HG03139 (cell line): ENCODE measurements around the gene TAOK2.
"Not testable (repeated sequence)": the region's sequence is repeated elsewhere in the genome, so short reads cannot be mapped to it uniquely, and the experiment has no call there.

Source experiments
- ATAC-seq: cut with Tn5 transposase; IDR thresholded peaks from one replicate; pipeline ENCODE4 v1.9.1; 2021; ENCODE audit not compliant: unreplicated experiment

Gene TAOK2

GRCh38 chr16:29973384-29974246, at the start of gene TAOK2:
Gene TAOK2 (plus strand): TSS chr16:29973868. CDS start chr16:29977773, 3,905 bp downstream.
- ATAC-seq: peak; percentile 80

- ATAC-seq: no peak
These were observed 48.4 kb upstream of the TAOK2 start for GRCh38 chr16:29925105-29925756.

GRCh38 chr16:29925781-29926710, 47.6 kb upstream of the TAOK2 start, which contains the start of gene KCTD13:
Gene KCTD13 (minus strand): TSS chr16:29926226. CDS start chr16:29926033, 193 bp downstream.
- peak; percentile 66 for ATAC-seq

GRCh38 chr16:29926711-29927052, 47.0 kb upstream of the TAOK2 start:
- ATAC-seq: no peak

- no peak for ATAC-seq
These were observed 46.4 kb upstream of the TAOK2 start for GRCh38 chr16:29927070-29927905.

GRCh38 chr16:29931750-29932149, 41.9 kb upstream of the TAOK2 start:
- not testable (repeated sequence) for ATAC-seq

GRCh38 chr16:29940656-29941055, 33.0 kb upstream of the TAOK2 start:
- no peak for ATAC-seq

GRCh38 chr16:29943846-29944799, 29.5 kb upstream of the TAOK2 start:
- no peak for ATAC-seq

GRCh38 chr16:29947897-29948296, 25.8 kb upstream of the TAOK2 start:
- ATAC-seq: no peak

GRCh38 chr16:29950806-29951461, 22.7 kb upstream of the TAOK2 start:
- no peak for ATAC-seq

- ATAC-seq: no peak
These were observed 21.9 kb upstream of the TAOK2 start for GRCh38 chr16:29951625-29952365.

GRCh38 chr16:29958756-29959155, 14.9 kb upstream of the TAOK2 start:
- no peak for ATAC-seq

- ATAC-seq: no peak
These were observed 14.4 kb upstream of the TAOK2 start for GRCh38 chr16:29959293-29959692.

GRCh38 chr16:29959821-29960220, 13.8 kb upstream of the TAOK2 start:
- ATAC-seq: not testable (repeated sequence)

GRCh38 chr16:29961127-29961478, 12.6 kb upstream of the TAOK2 start:
- ATAC-seq: no peak

GRCh38 chr16:29961479-29962343, 12.0 kb upstream of the TAOK2 start, which contains the start of gene TMEM219:
Gene TMEM219 (plus strand): TSS chr16:29962079. CDS start chr16:29963144, 1,065 bp downstream.
- ATAC-seq: peak; percentile 80
